GM10248 (cell line): ENCODE data around the gene ADAMTS3.
A peak's percentile ranks its signal among the peaks of the same experiment; 100 is the strongest.

Experiments used
- CTCF ChIA-PET: fragments of 300-600 bp; sonication (Branson Sonifier 250); formaldehyde crosslinking; extraction: SDS; loops from one replicate; lab custom pipeline; 2021; ENCODE audit warnings: antibody characterized with exemption; lab: Yijun Ruan, JAX
- POLR2A ChIA-PET: fragments of 350-650 bp; sonication (Branson Sonifier 250); formaldehyde crosslinking; extraction: SDS; loops from one replicate; lab custom pipeline; 2020; ENCODE audit warnings: antibody characterized with exemption; lab: Yijun Ruan, JAX
- DNase-seq: peaks from one replicate; pipeline ENCODE4 v3.0.0; 2012; ENCODE audit errors: extremely low spot score
- CTCF ChIP-seq: IDR thresholded peaks from 2 replicates; pipeline ENCODE4 v1.5.1; 2012; ENCODE audit warnings: mild to moderate bottlenecking, low read depth; ENCODE audit errors: extremely low read depth, missing control alignments, control extremely low read depth

The ADAMTS3 gene

GRCh38 chr4:72313121-72313520 lies 255.9 kb downstream of the ADAMTS3 start:
- no peak for DNase-seq
- no peak for TF ChIP-seq CTCF
- ChIA-PET POLR2A (no interaction called here), CTCF (interaction anchor here (0.6 to 3.8 kb wide), 4 partner anchors 9 to 1129 kb away, joined by 3 to 24 read pairs (median 4); no protein-coding TSS in a partner anchor)

- ChIA-PET CTCF (interaction anchor here (0.6 to 3.8 kb wide), 4 partner anchors 10 to 1128 kb away, joined by 3 to 24 read pairs (median 4); no protein-coding TSS in a partner anchor), POLR2A (no interaction called here)
- TF ChIP-seq CTCF: no peak
- DNase-seq: no peak
Measured at GRCh38 chr4:72312032-72312650, 256.9 kb downstream of the ADAMTS3 start.

DNA sequence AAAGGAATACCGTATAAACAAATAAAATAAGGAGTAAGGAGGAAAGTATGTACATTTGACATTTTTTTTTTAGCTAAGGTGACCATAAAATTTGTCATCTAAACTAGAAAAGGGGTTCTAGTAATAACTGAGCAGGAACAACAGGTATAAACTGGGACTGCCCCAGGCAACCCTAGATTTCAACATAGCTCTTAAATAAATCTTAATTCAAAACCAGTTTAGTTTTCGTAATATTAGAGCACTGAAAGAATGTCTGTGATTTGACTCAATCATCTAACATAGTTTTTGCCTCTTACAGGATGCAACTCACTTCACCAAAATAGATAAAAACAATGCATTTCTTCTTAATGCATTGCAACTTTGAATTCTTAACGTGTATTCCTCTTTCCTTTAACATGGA lies 257.7 kb downstream of the ADAMTS3 start:
- ChIA-PET POLR2A (no interaction called here), CTCF (no interaction called here)
- no peak for DNase-seq
- no peak for TF ChIP-seq CTCF

DNA sequence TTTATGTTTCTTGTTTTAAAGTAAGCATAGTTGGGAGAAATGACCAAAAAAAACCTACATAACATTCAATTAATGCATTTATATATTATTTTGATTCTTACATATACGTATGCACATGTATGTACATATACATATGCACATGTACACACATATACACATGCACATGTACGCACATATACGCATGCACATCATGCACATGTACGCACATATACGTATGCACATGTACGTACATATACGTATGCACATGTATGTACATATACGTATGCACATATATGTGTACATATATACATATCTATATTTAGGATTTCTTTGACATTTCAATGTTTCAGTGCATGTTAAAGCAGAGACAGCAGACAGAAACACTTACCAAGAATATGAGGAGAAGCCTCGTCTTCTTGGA lies 263.4 kb downstream of the ADAMTS3 start:
- ChIA-PET CTCF (interaction anchor here (3.0 kb wide), 1 partner anchor 18 kb away, joined by 7 read pairs; no protein-coding TSS in a partner anchor), POLR2A (no interaction called here)
- TF ChIP-seq CTCF: no peak
- no peak for DNase-seq

DNA sequence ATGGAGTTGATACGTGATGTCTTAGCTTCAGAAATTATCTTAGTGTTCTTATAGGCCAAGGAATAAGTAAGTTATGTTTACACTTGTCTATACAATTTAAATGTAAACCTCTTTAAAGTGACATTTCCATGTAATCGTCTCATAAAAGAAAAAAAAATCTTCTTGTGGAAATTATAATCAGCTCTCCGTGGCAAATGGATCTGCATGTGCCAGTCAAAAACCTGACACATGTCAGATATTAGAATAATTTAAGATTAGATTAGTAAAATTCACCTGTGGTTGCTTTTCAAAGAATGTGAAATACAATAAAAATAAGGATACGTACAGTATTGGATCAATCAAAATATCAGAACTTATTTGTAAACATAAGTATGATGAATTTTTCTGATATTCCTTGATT lies 263.9 kb downstream of the ADAMTS3 start:
- no peak for TF ChIP-seq CTCF
- DNase-seq: no peak
- POLR2A ChIA-PET: no interaction called here
- CTCF ChIA-PET: interaction anchor here (1.4 to 3.0 kb wide), 2 partner anchors 19 to 369 kb away, joined by 3 to 7 read pairs; no protein-coding TSS in a partner anchor

DNA sequence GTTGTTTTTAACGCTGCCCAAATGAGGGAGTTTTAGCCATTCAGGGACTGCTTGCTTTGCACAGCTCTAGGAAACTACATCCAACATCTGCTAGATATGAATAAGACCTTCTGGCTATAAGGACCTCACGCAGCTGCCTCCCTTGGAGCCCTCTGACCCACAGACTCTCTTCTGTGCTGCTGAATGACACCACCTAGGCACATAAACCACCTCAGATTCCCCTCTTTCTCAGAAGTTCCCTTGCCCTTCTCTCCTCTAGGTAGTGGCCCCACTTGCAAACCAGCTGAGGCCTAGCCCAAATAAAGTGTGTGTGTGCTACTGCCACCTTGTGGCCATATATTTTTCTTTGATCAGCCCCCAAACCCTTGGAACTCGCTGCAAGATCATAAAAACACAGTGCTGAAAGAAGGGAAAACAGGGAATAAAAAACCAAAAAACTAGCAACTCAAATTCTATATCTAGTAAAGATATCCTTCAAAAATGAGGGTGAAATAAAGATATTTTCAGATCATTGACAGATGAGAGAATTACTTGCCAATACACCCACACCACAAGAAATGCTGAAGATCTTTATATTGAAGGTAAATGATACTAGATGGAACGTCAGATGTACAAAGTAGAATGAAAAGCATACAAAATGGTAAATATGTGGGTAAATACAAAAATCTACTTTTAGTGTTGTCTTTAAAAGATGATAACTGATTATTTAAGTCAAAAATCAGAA lies 265.9 kb downstream of the ADAMTS3 start:
- peak; percentile 74 for TF ChIP-seq CTCF
- POLR2A ChIA-PET: no interaction called here
- DNase-seq: peak; percentile 10
- CTCF ChIA-PET: interaction anchor here (0.6 to 4.4 kb wide), 22 partner anchors 10 to 1073 kb away, joined by 3 to 24 read pairs (median 4); no protein-coding TSS in a partner anchor
